ENCODE data around the gene IL13RA2.

Gene IL13RA2

DNA sequence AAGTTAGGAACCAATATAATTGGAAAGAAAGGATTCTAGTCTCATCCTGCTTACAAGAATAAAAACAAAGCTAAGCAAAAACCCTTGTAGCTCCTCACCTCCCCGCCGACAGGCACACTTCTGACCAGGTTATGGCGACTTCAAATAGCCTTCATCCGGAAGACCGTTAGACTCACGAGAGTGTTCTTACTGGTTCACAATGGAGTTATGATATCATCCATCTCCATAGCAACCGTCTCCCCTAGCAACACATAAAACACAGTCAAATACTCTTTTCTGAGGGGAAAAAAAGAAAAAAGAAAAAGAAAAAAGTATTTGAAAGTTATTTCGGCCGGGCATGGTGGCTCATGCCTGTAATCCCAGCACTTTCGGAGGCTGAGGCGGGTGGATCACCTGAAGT is at the start of gene IL13RA2:
IL13RA2 (minus strand) TSS at position 162 of the 400 bp plus-strand sequence. CDS start 347 bp downstream, outside the sequence.
- DNase-seq (ENCODE audit: low read depth, low spot score): no peak

GRCh38 chrX:115065304-115065703 is 47.9 kb upstream of the IL13RA2 start:
- DNase-seq (ENCODE audit: low read depth, low spot score): no peak

DNA sequence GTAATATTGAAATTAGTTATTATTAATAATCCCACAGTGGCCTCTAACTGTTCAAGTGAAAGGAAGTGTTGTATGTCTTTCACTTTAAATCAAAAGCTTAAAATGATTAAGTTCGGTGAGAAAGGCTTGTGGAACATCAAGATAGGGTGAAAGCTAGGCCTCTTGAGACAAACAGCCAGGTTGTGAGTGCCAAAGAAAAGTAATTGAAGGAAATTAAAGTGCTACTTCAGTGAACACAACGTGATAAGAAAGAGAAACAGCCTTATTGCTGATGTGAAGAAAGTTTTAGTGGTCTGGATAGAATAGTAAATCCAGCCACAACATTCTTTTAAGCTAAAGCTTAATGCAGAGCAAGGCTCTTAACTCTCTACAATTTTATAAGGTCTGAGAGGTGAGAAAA is 42.6 kb upstream of the IL13RA2 start:
- DNase-seq (ENCODE audit: low read depth, low spot score): no peak

- peak; percentile 32 for DNase-seq (ENCODE audit: low read depth, low spot score)
These were observed 40.9 kb upstream of the IL13RA2 start for GRCh38 chrX:115058276-115058675.

- DNase-seq (ENCODE audit: low read depth, low spot score): no peak
These were observed 37.5 kb upstream of the IL13RA2 start for GRCh38 chrX:115054876-115055275.

DNA sequence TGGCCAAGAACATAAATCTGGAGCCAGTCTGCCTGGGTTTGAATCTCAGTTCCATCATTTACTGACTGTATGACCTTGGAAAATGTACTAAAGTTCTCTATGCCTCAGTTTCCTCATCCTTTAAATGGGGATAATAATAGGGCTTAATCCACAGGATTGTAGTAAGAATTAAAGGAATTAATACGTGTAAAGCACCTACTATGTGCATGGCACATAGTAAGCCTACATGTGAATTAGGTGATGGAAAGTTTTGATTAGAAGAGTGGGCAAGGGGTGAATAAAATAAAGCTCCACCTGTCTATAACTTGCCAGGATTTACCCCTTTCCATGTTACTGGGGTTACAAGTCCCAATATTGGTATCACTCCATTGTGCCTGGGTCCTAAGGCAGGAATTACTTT is 35.8 kb upstream of the IL13RA2 start:
- no peak for DNase-seq (ENCODE audit: low read depth, low spot score)

DNA sequence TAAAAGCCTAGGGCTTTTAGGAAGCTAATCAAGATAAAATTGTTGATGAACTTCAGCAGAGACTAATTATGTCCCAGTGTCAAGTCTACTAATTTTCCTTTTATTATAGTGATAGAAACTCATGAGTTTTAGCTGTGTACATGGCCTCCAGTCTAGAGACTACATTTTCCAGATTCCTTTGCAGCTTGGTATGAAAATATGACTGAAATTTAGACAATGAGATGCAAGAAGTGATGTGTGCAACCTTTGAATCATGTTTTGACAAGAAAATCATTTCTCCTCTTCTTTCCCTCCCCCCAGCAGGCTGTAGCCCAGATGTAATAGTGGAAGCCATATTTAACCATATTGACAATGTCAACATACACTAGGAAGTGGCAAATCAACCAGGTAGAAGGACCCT is 30.3 kb upstream of the IL13RA2 start:
- DNase-seq (ENCODE audit: low read depth, low spot score): no peak

DNA sequence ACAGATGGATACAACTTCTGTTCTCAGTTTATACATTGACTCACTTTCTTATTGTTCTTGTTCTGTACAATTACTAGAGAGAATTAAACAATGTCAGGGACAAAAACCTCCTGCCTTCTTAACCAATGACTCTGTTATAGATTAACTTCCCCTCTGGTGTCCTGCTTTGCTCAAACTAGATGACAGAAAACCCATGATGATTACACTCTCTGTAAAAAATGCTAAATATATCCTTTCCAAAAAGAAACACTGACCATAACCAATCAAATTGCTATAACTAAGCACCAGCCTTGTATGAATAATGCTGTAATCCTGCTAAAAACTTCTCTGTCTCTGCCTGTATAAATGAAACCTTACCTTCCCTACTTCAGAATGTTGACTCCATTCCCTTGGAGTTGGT is 29.8 kb upstream of the IL13RA2 start:
- no peak for DNase-seq (ENCODE audit: low read depth, low spot score)

DNA sequence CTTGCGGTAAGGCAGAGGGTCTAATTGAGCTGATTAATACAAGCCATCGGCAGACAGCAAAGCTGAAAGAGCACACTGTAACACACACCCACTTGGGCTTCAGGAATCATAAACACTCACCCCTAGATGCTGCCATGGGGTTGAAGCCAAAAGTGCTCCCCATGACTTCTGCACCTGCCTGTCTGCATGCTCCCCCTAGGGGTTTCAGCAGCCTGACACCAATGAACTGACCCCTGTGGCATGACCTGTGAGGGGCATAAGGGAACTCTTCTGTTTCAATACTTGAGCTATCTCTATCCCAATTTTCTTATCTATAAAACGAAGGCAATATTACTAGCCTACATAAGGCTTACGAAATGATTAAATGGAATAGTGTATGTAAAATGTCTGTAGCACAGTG is 23.0 kb upstream of the IL13RA2 start:
- no peak for DNase-seq (ENCODE audit: low read depth, low spot score)

GRCh38 chrX:115038406-115038805 is 21.0 kb upstream of the IL13RA2 start:
- DNase-seq (ENCODE audit: low read depth, low spot score): no peak

DNA sequence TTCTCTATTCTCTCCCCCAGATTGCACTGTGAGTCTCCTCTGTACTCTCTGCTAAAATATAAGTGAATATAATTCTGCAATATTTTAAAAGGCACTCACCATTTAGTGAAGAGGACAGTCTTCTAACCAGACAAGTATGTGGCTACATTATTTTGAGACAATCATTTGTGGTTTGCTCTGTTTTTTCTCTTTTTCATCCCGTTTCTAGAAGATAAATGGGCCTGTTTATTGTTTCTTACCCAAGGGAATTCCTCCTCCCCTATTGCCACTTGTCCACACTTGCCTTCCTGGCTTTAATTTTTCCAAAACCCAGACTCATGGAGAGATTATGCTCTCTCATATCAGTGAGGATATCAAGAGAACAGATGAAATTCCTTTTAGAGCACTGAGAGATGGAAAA is 18.6 kb upstream of the IL13RA2 start:
- DNase-seq (ENCODE audit: low read depth, low spot score): no peak

DNA sequence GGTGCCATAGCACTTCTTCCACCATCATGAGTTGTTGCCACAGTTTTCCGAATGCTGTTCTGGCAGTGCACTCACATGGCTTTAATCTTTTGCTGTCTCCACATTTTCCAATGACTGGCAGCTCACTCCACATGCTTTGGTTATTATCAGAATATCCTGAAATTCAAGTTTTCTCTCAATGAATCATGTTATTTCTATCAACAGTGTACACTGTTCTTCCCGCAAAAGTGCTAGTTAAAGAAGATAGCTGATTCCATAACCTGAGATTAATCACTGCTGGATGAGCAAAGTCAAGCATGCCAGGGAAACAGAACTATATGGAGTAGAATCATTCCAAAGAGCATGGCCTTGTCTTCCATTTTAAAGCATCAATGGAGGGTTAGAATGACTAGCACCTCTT is 14.6 kb upstream of the IL13RA2 start:
- DNase-seq (ENCODE audit: low read depth, low spot score): no peak

DNA sequence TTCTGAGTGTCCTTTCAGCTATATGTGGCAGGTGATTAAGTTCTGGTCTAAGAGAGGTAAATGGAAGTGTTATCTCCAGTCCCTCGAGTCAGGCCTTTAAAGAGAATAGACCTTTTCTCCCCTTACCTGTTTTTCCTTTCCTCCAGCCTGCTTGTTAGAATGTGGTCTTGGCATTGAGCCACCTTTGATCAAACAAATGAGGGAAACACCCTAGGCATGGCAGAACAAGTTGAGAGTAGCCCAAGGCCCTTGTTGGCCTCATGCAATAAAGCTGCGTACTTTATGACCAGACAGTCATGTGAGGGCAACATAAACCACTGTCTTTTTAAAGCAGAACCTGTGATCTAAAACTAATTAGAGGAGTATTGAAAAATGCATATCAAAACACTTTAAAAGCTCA is 13.2 kb upstream of the IL13RA2 start:
- DNase-seq (ENCODE audit: low read depth, low spot score): no peak

GRCh38 chrX:115029869-115030570 is 12.6 kb upstream of the IL13RA2 start:
- DNase-seq (ENCODE audit: low read depth, low spot score): no peak

DNA sequence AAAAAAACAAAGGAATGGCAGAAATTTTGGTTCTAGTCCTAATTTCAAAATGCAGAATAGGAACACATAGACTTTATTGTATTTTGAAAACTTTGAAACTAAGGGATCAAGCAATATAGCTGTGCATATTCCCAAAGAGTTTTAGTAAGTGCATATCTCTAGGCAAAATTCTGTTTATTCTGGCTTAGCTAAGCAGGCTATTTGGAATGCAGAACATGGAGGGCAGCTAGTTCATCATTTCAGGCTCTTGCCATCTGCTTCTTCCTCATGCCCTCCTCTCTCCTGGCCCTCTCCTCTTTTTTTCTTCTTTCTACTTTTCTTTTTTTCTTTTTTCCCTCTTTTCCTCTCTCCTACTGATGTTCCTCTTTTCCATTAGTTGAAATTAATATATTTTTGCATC is 12.0 kb upstream of the IL13RA2 start:
- no peak for DNase-seq (ENCODE audit: low read depth, low spot score)

DNA sequence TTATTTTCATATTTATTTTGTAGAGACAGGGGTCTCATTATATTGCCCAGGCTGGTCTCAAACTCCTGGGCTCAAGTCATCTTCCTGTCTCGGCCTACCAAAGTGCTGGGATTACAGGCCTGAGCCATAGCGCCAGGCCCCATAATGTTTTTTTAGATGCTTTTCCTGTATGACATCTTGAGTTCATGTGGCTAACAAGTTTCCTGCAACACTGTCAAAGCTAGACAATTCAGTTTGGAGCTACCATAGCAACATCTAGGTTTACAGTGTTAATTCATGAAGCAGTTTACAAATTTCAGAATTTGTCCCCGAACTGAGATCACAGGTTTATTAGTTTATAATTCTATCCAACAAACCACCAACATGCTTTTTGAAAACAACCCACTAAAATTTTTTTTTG is 6.4 kb upstream of the IL13RA2 start:
- no peak for DNase-seq (ENCODE audit: low read depth, low spot score)

GRCh38 chrX:115023139-115023538 is 5.7 kb upstream of the IL13RA2 start:
- no peak for DNase-seq (ENCODE audit: low read depth, low spot score)

GRCh38 chrX:115021121-115021520 is 3.7 kb upstream of the IL13RA2 start:
- no peak for DNase-seq (ENCODE audit: low read depth, low spot score)

DNA sequence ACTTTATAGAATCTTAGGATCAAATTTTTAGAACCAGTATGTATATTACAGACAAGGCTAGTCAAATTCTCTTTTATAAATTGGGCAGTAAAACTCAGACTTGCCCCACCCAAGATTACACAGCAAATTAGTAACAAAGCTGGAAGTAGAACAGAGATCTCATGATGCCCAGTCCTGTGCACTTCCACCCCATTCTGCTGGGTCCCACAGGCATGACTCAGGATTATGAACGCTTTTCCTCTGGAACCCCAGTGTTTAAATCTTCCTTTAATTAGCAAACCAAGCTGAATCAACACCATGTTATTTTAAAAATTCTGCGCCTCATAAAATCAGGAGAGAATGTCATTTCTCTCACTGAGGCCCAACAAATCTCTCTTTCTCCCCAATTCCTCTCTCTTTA is 1.5 kb upstream of the IL13RA2 start:
- DNase-seq (ENCODE audit: low read depth, low spot score): no peak

DNA sequence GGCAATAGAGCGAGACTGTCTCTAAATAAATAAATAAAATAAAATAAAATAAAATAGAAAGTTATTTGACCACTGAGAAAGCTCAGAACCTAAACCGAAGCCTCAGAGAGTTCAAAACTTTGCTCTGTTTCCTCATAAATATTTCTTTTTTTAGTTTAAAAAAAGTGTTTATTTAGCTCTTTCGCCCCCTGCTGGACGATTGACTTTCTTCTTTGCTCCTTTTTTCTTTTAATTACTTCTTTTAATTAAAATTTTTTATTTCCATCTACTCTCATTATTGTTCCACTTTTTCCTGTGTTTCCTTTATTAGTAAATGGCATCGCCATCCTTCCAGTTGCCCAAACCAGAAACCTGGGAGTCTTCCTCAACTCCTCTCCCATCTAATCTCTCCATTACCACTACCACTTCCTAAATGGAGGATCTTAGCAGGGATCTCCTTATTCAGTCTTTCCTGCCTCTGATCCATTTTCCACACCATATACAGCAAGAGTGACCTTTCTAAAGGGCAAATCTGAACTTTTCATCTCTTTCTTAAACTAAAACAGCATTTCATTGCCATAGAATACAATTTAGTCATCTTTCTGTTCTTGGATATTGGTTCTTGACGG is 728 bp upstream of the IL13RA2 start:
- no peak for DNase-seq (ENCODE audit: low read depth, low spot score)

- DNase-seq (ENCODE audit: low read depth, low spot score): no peak
These were observed 3.7 kb downstream of the IL13RA2 start for GRCh38 chrX:115013705-115014104.

DNA sequence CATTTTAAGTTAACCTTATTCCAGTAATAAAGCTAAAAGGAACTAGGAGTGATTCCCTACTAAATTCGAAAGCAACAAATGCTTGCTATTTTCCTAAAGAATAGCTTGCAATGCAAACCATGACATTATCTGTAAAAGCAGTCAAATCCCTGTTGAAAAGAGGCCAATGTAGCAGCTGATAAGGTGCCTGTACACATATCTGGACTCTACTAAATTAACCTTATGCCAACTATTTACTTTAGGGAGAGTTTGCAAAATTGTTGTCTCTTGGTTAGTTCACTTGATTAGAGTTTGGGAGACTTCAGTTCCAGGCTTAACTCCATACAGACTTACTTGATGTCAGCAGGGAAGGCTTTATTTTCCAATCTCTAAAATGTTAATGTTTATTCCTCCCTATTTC is 6.0 kb downstream of the IL13RA2 start:
- DNase-seq (ENCODE audit: low read depth, low spot score): no peak

GRCh38 chrX:114999906-115000305 is 17.5 kb downstream of the IL13RA2 start:
- no peak for DNase-seq (ENCODE audit: low read depth, low spot score)

- no peak for DNase-seq (ENCODE audit: low read depth, low spot score)
These were observed 19.6 kb downstream of the IL13RA2 start for GRCh38 chrX:114997779-114998178.
